H7 (cell line): ENCODE measurements around the gene ADCY3. TPM values are rescaled to one million over a fixed set of nuclear protein-coding genes. Genes with fewer than 3 reads are reported as not detected.

ENCODE experiments used
- DNase-seq: peaks from one replicate; pipeline ENCODE4 v3.0.0; 2012
- H3K27me3 ChIP-seq: 2 replicates; pipeline ENCODE4 v1.6.0; 2011; ENCODE audit warnings: mild to moderate bottlenecking, low read length; ENCODE audit not compliant: control insufficient read depth, insufficient read depth
- H3K36me3 ChIP-seq: replicated peaks from 2 replicates; pipeline ENCODE4 v1.5.1; 2011; ENCODE audit warnings: low read length; ENCODE audit not compliant: control insufficient read depth, insufficient read depth
- H3K4me3 ChIP-seq: 2 replicates; pipeline ENCODE4 v1.5.1; 2011; ENCODE audit warnings: low read depth, mild to moderate bottlenecking, control low read depth, low read length, moderate library complexity; ENCODE audit not compliant: insufficient read depth
- total RNA-seq: library from RNA; depleted of rRNA; stranded (reverse); fragments of >200 nt; shearing (Covaris generic); gene quantifications from 2 replicates; pipeline ENCODE4 v1.2.3, GENCODE V29; 2014

Gene ADCY3
- total RNA-seq, 1 experiment from 2014 or later = 13.1 TPM

GRCh38 chr2:24919037-24919505 is 966 bp downstream of the ADCY3 start:
- Histone ChIP-seq H3K4me3 (peak overlapping the region; percentile 49), H3K36me3 (peaks cover 3% of the 10 kb centered on the region), H3K27me3 (peaks cover 11% of the 10 kb centered on the region)
- peak; percentile 83 for DNase-seq

- Histone ChIP-seq H3K36me3 (peaks cover 3% of the 10 kb centered on the region), H3K4me3 (no peak overlapping the region), H3K27me3 (peaks cover 11% of the 10 kb centered on the region)
- DNase-seq = no peak
Observed at GRCh38 chr2:24918326-24919036, 1.6 kb downstream of the ADCY3 start.

- Histone ChIP-seq H3K27me3 (peaks cover 11% of the 10 kb centered on the region), H3K36me3 (peaks cover 3% of the 10 kb centered on the region), H3K4me3 (no peak overlapping the region)
- no peak for DNase-seq
Observed at GRCh38 chr2:24917731-24918325, 2.2 kb downstream of the ADCY3 start.

GRCh38 chr2:24917086-24917485 is 3.0 kb downstream of the ADCY3 start:
- DNase-seq = no peak
- H3K36me3 ChIP-seq = peaks cover 3% of the 10 kb centered on the region
- no peak overlapping the region for H3K4me3 ChIP-seq
- H3K27me3 ChIP-seq = peaks cover 11% of the 10 kb centered on the region

GRCh38 chr2:24915796-24916195 is 4.2 kb downstream of the ADCY3 start:
- Histone ChIP-seq H3K4me3 (no peak overlapping the region), H3K27me3 (peaks cover 9% of the 10 kb centered on the region), H3K36me3 (peaks cover 3% of the 10 kb centered on the region)
- DNase-seq = no peak

GRCh38 chr2:24915175-24915574 is 4.9 kb downstream of the ADCY3 start:
- Histone ChIP-seq H3K36me3 (peaks cover 3% of the 10 kb centered on the region), H3K27me3 (peaks cover 5% of the 10 kb centered on the region), H3K4me3 (no peak overlapping the region)
- DNase-seq = no peak

- DNase-seq = no peak
- Histone ChIP-seq H3K27me3 (peaks cover 5% of the 10 kb centered on the region), H3K4me3 (no peak overlapping the region), H3K36me3 (peaks cover 3% of the 10 kb centered on the region)
Observed at GRCh38 chr2:24914713-24915112, 5.3 kb downstream of the ADCY3 start.

GRCh38 chr2:24913911-24914310 is 6.1 kb downstream of the ADCY3 start:
- Histone ChIP-seq H3K4me3 (no peak overlapping the region), H3K27me3 (peaks cover 2% of the 10 kb centered on the region; the same call in 1 of the 2 replicates), H3K36me3 (peaks cover 3% of the 10 kb centered on the region)
- DNase-seq = peak; percentile 89

- no peaks in the 10 kb centered on the region; the same call in 1 of the 2 replicates for H3K36me3 ChIP-seq
- no peak for DNase-seq
- no peaks in the 10 kb centered on the region for H3K27me3 ChIP-seq
Observed at GRCh38 chr2:24912986-24913385, 7.1 kb downstream of the ADCY3 start.

GRCh38 chr2:24912523-24912922 is 7.5 kb downstream of the ADCY3 start:
- Histone ChIP-seq H3K4me3 (no peak overlapping the region), H3K36me3 (no peaks in the 10 kb centered on the region; the same call in 1 of the 2 replicates), H3K27me3 (no peaks in the 10 kb centered on the region)
- DNase-seq = no peak

More at GRCh38 chr2:24912986-24913385, 7.1 kb downstream of the ADCY3 start:
- no peak overlapping the region for H3K4me3 ChIP-seq

- no peak for DNase-seq
- H3K27me3 ChIP-seq = no peaks in the 10 kb centered on the region
- no peaks in the 10 kb centered on the region; the same call in 1 of the 2 replicates for H3K36me3 ChIP-seq
- H3K4me3 ChIP-seq = no peak overlapping the region
Observed at GRCh38 chr2:24910245-24910644, 9.8 kb downstream of the ADCY3 start.

- DNase-seq = no peak
- Histone ChIP-seq H3K27me3 (no peaks in the 10 kb centered on the region), H3K4me3 (no peak overlapping the region), H3K36me3 (no peaks in the 10 kb centered on the region; the same call in 1 of the 2 replicates)
Observed at GRCh38 chr2:24909555-24910177, 10.4 kb downstream of the ADCY3 start.

GRCh38 chr2:24908461-24908901 is 11.6 kb downstream of the ADCY3 start:
- Histone ChIP-seq H3K36me3 (no peaks in the 10 kb centered on the region; the same call in 1 of the 2 replicates), H3K4me3 (no peak overlapping the region), H3K27me3 (no peaks in the 10 kb centered on the region)
- no peak for DNase-seq

- Histone ChIP-seq H3K4me3 (no peak overlapping the region), H3K36me3 (no peaks in the 10 kb centered on the region), H3K27me3 (no peaks in the 10 kb centered on the region)
- DNase-seq = no peak
Observed at GRCh38 chr2:24907116-24907515, 12.9 kb downstream of the ADCY3 start.

GRCh38 chr2:24906466-24906865 is 13.6 kb downstream of the ADCY3 start:
- H3K27me3 ChIP-seq = no peaks in the 10 kb centered on the region
- H3K36me3 ChIP-seq = no peaks in the 10 kb centered on the region
- DNase-seq = no peak
- H3K4me3 ChIP-seq = no peak overlapping the region
